Measurements from ENCODE around the gene TAC3. TPM values are rescaled to one million over a fixed set of nuclear protein-coding genes. Genes with fewer than 3 reads are reported as not detected.
A peak's percentile ranks its signal among the peaks of the same experiment; 100 is the strongest.

The TAC3 gene
- total RNA-seq, 1 experiment from 2014 or later, result 6.2 TPM

GRCh38 chr12:56999456-56999855, 16.9 kb downstream of the TAC3 start:
- no peak overlapping the region for H3K27ac Mint-ChIP-seq
- H2BK20ac ChIP-seq (ENCODE audit: low read depth, low read length, poor library complexity, severe bottlenecking), result no peak overlapping the region
- H3K56ac ChIP-seq (ENCODE audit: insufficient read length, low read depth, low read length), result no peak overlapping the region
- no peaks in the 10 kb centered on the region for H3K27me3 Mint-ChIP-seq (ENCODE audit: low read depth)
- no peak overlapping the region for H2BK120ac ChIP-seq (ENCODE audit: low read depth, low read length, poor library complexity, severe bottlenecking)
- no peak overlapping the region for H3K14ac ChIP-seq (ENCODE audit: insufficient read depth, low read length)
- no peak overlapping the region for H3K4me3 Mint-ChIP-seq
- no peak overlapping the region for H4K8ac ChIP-seq (replicated peaks; ENCODE audit: insufficient read length, low read depth, low read length)
- no peaks in the 10 kb centered on the region for H3K23me2 ChIP-seq (ENCODE audit: insufficient read length, low read depth, low read length, poor library complexity, severe bottlenecking)
- H2AFZ ChIP-seq (ENCODE audit: low read length), result no peak overlapping the region
- H3K4me1 ChIP-seq (ENCODE audit: insufficient read depth, low read length), result no peaks in the 10 kb centered on the region
- H2BK15ac ChIP-seq (ENCODE audit: low read depth, low read length), result no peak overlapping the region
- H4K20me1 ChIP-seq (ENCODE audit: control insufficient read depth, insufficient read depth, insufficient read length), result no peaks in the 10 kb centered on the region
- H3K27ac ChIP-seq (ENCODE audit: insufficient read length, low read depth, low read length), result no peak overlapping the region
- H3K18ac ChIP-seq (ENCODE audit: insufficient read length, low read depth, low read length), result no peak overlapping the region
- peaks cover 14% of the 10 kb centered on the region for H3K79me1 ChIP-seq (ENCODE audit: insufficient read depth, low read depth, low read length, poor library complexity, severe bottlenecking)
- no peak overlapping the region for H3K9ac ChIP-seq (ENCODE audit: extremely low read depth, insufficient read length, low read length)
- no peak overlapping the region for H3K4ac ChIP-seq (ENCODE audit: low read depth, low read length)
- no peaks in the 10 kb centered on the region; a peak in 1 of 5 replicates for H3K9me3 Mint-ChIP-seq
- H3K4me2 ChIP-seq (ENCODE audit: insufficient read depth, insufficient read length, low read length), result no peak overlapping the region
- no CpG with 5 or more reads among the region's 4 CpGs for WGBS (ENCODE audit: extremely low coverage, insufficient read length, low lambda C conversion rate)
- no peak overlapping the region for H2BK5ac ChIP-seq (ENCODE audit: insufficient read length, low read length)
- peaks cover 27 to 65% (median 60%) of the 10 kb centered on the region in 3 experiments for H3K36me3 Mint-ChIP-seq (ENCODE audit: insufficient read depth in 1 of 3, low read depth in 3 of 3)
- H3T11ph ChIP-seq (ENCODE audit: low read length), result no peak overlapping the region
- H3K23ac ChIP-seq (ENCODE audit: insufficient read length, low read depth, low read length), result no peak overlapping the region
- TF ChIP-seq CTCF (conservative IDR thresholded peaks at IDR 0.05), result no peak
- no peaks in the 10 kb centered on the region for H3K27me3 ChIP-seq (ENCODE audit: insufficient read depth, low read length)
- H4K5ac ChIP-seq (ENCODE audit: insufficient read length, low read depth, low read length), result no peak overlapping the region
- no peak overlapping the region for H2BK12ac ChIP-seq (ENCODE audit: insufficient read length, low read depth, low read length)
- H3K79me2 ChIP-seq (ENCODE audit: insufficient read depth, low read length), result peaks cover 3% of the 10 kb centered on the region
- peak; percentile 9 for DNase-seq
- H3K9me3 ChIP-seq (ENCODE audit: control insufficient read depth, low read depth, low read length), result no peaks in the 10 kb centered on the region
- H3K4me1 Mint-ChIP-seq, result peaks cover 4 to 7% of the 10 kb centered on the region in 2 experiments
- H2AK5ac ChIP-seq (ENCODE audit: insufficient read length, low read length), result no peak overlapping the region
- no peak overlapping the region for H4K91ac ChIP-seq (ENCODE audit: insufficient read length, low read depth, low read length)

All from H9 (cell line).